ENCODE results near the gene AP1M2.
"Not testable (repeated sequence)": the region's sequence is repeated elsewhere in the genome, so short reads cannot be mapped to it uniquely, and the experiment has no call there.

The AP1M2 gene

DNA sequence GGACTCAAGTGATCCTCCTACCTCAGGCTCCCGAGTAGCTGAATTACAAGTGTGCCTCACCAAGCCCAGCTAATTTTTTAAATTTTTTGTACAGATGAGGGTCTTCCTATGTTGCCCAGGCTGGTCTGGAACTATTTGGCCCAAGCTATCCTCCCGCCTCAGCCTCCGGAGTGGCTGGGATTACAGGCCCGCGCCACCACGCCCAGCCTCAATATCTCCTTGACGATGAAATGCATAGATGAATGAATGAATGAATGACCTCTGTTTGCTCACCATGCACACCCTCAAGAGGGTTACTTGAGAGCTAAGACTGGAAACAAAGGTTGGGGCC, 14.9 kb upstream of the AP1M2 start:
- peak; percentile 65 for DNase-seq (ENCODE audit: low spot score)

DNA sequence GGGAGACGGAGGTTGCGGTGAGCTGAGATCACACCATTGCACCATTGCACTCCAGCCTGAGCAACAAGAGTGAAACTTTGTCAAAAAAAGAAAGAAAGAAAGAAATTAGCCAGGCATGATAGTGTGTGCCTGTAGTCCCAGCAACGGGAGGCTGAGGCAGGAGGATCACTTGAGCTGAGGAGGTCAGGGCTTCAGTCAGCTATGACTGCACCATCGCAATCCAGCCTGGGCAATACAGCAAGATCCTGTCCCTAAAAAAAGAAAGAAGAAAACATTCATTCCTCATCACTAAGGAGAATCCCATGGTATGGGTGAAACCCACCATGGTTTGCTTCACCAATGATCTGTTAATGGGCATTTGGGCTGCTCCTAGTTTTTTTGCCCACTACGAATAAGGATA, 13.0 kb upstream of the AP1M2 start:
- no peak for DNase-seq (ENCODE audit: low spot score)

DNA sequence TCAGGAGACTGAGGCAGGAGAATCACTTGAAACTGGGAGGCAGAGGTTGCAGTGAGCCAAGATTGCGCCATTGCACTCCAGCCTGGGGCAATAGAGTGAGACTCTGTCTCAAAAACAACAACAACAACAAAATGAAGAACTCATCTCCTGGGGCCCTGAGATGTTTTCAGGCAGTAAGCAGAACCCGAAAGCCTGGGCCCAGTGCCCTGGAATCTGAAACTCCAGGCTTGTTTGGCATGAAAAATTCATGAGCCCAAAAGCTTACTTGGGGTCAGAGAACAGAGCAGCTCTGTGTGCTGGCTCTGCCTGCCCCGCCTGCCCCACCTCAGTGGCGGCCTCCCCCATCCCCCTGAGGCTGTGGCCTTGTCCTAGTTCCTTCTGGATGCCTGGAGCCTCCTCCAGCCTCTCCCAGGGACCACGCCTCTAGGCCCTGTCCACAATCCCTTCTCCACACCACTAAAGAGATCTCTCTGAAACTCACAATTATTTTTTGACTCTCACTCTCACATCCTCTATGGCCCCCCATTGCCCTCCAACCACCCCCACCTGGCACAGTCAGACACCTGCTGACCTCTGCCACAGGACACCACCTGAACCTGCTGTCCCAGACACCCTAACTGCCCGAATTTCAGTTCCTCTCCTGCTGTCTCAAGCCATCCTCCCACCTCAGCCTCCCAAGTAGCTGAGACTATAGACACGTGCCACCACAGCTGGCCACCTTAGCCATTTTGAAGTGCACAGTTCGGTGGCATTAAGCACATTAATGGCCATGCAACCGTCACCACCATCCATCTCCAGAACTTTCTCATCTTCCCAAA, 6.9 kb upstream of the AP1M2 start:
- no peak for DNase-seq (ENCODE audit: low spot score)

DNA sequence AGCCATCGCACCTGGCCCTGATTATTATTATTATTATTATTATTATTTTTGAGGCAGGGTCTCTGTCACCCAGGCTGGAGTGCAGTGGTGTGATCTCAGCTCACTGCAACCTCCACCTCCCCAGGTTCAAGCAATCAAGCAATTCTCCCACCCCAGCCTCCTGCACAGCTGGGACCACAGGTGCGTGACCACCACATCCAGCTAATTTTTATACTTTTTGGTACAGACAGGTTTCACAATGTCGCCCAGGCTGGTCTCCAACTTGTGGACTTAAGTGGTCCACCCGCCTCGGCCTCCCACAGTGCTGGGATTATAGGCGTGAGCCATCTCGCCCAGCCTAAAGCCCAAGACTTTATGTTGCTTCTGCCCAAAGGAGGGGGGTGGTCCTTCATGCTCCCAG, 6.0 kb upstream of the AP1M2 start:
- no peak for DNase-seq (ENCODE audit: low spot score)

DNA sequence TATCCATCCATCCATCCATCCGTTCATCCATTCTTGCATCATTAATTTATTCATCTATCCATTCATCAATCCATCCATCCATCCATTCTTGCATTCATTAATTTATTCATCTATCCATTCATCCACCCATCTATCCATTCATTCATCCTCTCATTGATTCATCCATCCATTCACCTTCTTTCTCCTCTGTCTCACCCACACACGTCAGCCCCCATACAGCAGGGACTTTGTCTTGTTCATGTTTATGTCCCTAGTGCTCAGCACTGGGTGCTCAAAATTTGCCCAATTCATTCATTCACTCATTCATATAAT, 683 bp upstream of the AP1M2 start:
- DNase-seq (ENCODE audit: low spot score): no peak

DNA sequence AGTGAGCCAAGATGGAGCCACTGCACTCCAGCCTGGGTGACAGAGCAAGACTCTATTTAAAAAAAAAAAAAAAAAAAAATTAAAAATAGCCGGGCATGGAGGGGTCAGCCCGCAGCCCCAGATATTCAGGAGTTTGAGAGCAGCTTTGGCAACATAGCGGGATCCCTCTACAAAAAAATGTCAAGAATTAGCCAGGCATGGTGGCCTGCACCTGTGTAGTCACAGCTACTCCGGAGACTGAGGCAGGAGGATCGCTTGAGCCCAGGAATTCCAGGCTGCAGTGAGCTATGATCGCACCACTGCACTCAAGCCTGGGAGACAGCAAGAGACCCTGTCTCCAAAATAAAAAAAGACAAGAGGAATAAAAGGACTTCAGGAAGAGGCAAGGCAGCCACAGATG, 716 bp downstream of the AP1M2 start:
- DNase-seq (ENCODE audit: low spot score): no peak

DNA sequence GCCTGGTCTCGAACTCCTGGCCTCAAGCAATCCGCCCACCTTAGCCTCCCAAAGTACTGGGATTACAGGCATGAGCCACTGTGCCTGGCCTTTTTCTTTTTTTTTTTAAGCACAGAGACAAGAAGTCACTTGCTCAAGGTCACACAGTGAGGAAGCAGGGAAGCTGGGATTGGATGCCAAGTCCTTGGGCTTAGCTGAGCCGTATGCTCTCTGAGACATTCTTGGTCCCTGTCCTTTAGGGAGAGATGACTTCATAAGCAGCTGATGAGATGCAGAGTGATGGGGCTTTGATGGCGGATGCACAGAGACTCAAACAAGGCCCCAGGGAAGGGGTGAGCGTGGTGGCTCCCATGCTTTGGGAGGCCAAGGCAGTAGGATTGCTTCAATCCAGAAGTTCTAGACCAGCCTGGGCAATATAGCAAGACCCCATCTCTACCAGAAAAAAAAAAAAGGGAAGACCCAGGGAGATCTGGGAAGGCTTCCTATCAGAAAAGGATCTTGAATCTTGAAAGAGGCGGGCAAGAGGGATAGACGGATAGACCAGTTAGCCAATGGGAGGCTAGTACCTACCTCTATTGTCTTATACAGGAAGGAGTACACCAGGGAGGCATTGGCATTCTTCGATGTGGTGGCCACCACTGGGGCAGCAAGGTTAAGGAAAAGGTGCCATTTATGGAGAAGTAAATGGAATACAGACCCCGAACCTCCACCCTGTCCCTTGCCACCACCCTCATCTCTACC, 3.9 kb downstream of the AP1M2 start:
- DNase-seq (ENCODE audit: low spot score): no peak

DNA sequence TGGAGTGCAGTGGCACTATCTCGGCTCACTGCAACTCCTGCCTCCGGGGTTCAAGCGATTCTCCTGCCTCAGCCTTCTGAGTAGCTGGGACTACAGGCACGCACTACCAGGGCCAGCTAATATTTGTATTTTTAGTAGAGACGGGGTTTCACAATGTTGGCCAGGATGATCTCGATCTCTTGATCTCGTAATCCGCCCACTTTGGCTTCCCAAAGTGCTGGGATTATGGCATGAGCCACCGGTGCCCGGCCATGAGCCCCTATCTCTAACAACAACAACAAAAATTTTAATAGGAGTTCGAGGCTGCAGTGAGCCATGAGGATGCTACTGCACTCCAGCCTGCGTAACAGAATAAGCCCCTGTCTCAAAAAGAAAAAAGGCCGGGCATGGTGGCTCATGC, 5.0 kb downstream of the AP1M2 start:
- no peak for DNase-seq (ENCODE audit: low spot score)

DNA sequence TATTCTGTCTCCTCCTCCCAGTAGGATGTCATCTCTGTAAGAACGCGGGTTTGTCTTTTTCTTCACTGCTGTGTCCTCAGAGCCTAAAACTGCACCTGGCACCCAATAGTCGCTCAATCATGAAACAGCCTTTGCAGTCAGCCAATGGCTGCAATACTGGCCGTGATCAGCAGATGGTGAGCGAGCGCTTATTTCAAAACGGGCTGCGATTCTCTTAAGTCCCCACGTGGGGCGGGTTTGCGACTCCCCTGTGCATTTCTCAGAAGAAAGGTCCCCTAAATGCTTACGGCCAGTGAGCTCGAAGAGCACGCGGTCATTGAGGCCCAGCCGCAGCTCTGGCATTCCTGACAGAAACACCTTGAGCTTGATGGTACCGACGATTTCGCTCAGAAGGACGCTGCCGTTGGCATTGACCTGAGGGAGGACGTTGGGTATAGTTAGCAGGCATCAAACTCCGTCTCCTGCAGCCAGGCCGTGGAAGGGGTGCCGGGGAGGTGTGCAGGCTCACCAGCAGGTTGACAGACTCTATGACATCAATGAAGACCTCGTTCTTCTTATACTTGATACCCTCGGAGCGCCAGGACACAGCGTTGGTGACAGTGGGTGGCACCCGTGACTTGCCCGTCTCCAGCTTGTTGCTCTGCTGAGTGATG, 6.0 kb downstream of the AP1M2 start:
- peak; percentile 84 for DNase-seq (ENCODE audit: low spot score)

DNA sequence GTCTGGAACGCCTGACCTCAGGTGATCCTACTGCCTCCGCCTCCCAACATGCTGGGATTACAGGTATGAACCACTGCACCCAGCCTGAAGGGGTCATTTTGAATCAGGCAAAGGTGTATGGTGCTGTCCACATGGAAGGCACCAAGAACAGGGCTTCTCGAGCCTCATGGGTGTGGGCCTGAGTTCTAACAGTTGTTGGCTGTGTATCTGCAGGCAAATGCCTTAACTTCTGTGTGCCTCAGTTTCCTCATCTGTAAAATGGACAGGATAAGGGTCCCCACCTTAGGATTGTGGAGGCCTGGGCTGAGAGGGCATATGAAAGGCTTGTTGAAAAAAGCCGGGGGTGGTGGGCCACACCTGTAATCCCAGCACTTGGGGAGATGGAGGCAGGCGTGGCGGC, 9.2 kb downstream of the AP1M2 start:
- no peak for DNase-seq (ENCODE audit: low spot score)

DNA sequence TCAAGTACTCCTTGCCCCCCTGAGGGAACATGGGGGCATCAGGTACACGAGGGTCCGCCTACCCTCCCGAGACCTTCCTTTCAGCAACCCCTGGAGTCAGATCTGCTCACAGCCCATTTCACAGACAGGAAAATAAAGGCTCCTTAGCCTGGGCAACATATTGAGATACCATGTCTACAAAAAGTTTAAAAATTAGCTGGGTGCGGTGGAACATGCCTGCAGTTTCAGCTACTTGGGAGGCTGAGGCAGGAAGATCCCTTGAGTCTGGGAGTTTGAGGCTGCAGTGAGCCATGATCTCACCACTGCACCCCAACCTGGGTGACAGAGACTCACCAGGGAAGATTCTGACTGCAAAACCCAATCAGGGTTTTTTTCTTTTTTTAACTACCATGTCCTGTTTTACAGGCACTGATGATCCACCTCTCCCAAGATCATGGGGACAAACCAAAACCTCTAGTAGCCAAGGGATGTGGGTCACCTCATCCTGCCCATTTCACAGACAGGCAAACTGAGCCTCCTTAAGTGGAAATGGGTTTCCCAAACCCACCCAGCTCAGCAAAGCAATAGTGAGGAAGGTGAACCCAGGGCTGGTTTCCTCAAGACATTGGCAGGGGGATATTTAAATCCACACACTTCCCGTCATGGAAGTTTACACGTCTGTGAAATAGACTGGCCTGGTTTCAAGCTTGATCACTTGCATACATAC, 11.9 kb downstream of the AP1M2 start:
- no peak for DNase-seq (ENCODE audit: low spot score)

DNA sequence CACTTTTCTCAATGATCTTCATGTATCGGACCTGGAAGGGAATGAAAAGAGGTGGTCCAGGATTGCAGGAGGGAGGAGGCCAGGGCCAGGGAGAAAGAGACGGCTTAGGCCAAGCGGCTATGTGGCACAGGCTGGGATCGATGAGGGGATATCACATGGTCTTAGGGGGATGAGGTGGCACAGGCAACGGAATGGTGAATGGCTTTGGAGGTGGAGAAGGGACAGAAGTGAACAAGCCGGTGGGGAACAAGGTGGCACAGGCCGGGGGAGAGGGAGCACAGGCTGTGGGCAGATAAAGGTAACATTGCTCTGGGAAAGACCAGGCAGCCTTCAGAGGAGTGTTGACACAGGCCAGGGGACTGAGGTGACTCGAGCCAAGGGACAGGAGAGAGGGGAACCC, 12.7 kb downstream of the AP1M2 start:
- DNase-seq (ENCODE audit: low spot score): no peak

DNA sequence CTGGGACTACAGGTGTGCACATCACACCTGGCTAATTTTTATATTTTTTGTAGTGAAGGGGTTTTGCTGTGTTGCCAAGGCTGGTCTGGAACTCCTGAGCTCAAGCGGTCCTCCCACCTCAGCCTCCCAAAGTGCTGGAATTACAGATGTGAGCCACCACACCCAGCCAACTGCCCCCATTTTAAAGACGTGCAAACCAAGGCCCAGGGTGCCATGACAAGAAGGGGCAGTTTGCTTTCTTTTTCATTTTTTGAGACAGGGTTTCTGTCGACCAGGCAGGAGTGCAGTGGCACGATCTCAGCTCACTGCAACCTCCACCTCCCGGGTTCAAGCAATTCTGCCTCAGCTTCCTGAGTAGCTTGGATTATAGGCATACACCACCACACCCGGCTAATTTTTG, 13.3 kb downstream of the AP1M2 start:
- not testable (repeated sequence) for DNase-seq (ENCODE audit: low spot score)

DNA sequence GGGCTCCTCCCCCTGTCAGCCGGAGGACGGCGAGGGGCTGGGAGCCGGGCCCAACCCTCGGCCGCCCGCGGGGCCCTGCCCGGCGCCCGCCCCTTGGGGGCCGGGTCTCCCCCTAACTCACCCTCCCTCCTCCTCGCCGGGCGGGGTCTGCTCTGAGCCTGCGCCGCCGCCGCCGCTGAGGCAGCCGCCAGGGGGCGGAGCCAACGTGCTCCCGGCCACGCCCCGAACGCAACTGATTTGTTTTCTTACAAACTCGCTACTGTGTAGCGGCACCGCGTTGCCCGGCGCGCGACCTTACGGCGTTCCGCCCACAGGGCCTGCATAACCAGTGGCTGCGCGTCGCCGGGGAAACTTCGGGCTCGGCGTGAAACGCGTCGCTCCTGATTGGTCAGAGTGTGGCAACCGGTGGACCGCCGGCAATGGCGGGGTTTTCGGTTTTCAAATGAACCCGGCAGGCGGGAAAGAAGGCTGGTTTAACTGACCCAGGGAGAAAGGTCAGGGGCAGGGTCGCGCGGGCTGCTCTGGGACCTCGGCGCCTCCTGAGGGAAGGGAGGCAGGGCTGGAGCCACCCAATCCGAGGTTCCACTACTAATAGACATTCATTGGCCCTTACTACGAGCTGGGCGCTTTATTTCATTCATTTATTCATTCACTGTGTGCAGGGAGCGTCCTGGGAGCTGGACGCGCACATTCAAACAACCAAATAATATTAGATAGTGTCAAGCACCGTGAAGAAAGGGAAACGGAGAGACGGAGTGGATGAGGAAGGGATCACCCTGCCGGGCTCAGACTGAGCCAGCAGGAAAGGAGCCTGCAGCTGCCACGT, 18.1 kb downstream of the AP1M2 start, which contains the start of gene CDKN2D:
CDKN2D (minus strand) TSS at position 154 of the 826 bp plus-strand sequence. CDS start 326 bp downstream, outside the sequence.
- peak; percentile 98 for DNase-seq (ENCODE audit: low spot score)

DNA sequence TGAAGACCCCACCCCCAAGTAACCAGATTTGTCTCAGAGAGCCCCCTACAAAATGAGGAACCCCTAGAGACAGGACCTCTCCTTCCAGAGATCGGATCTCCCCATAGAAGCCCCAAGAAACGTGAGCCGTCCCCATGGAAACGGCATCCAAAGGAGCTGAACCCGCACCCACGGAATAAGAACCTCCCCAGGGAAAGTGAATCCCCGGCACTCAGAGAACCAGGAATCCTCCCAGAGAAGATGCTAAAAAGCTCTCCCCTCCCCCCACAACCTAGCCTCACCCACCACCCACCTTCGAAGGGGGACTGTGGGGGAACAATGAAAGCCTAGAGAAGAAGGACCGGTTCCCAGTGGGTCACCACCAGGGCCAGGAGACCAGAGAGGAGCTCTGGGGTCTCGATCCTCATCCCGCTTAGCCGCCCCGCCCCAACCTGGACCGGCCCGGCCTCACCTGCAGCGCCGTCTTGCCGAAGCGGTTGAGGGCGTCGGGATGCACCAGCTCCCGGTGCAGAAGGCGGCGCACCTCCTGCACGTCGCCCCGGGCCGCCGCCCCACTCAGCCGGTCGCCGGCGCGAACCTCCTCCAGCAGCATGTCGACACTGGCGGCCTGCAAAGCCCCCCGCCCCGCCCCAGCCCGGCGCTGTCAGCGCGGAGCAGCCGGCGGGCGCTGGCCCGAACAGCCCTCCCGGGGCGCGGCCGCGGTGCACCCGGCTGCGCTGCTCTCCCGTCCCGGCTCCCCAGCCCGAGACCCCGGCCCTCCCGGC, 18.9 kb downstream of the AP1M2 start:
- DNase-seq (ENCODE audit: low spot score): no peak

DNA sequence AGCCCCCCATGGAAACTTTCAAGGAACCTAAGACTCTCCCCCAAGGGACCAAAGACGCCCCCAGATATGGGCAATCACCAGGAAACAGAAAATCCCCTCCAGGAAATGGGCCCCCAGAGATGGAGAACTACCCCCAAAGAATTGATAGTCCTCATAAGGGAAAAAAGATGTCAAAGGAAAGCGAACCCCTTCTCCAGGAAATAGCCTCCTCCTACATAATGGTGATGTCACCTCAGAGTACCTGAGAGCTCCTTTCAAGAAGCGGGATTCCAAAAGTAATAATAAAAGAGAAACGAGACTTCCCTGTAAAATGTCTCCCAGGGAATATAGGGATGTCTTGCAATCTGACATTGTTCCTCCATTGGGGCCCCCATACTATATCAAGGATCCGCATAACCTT, 19.5 kb downstream of the AP1M2 start:
- no peak for DNase-seq (ENCODE audit: low spot score)

DNA sequence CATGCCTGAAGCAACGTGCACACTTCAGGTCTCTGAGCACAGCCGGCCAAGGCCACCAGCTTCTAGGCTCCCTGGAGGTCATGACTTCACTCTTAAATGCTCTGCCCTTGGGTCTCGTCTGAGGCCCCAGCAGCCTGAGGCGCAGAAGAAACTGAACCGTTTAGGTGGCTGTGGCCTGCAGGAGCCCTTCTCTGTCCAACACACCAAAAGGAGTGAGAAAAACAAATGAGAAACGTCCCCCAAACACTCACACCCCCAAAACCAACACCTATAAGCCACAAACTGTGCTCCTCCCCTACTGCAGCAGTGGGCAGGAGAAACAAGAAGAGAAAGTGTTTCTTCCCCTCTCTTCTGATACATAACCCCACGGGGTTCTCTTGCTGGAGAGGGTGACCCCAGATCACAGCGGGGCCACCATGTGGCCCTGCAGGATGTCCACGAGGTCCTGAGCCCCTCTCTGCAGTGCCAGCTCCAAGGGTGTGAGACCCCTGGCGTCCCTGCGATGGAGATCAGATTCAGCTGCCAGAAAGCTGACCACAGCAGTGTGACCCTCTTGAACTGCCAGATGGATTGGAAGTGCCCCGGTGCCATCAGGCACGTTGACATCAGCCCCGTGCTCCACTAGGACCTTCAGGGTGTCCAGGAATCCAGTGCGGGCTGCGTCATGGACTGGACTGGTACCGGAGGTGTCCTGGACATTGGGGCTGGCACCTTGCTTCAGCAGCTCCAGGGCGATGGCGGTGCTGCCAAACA, 20.3 kb downstream of the AP1M2 start:
- no peak for DNase-seq (ENCODE audit: low spot score)

DNA sequence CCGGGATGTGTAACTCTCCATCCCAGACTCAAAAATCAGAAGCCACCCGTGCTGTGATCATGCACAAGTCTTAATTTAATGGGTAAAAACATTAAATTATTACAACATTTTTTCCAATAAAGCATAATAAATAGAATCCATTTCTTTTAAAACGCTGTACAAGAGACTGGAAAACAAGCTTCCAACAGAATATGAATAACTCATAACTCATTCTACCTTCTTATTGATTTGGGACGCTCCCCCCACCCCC, 20.8 kb downstream of the AP1M2 start:
- no peak for DNase-seq (ENCODE audit: low spot score)

DNA sequence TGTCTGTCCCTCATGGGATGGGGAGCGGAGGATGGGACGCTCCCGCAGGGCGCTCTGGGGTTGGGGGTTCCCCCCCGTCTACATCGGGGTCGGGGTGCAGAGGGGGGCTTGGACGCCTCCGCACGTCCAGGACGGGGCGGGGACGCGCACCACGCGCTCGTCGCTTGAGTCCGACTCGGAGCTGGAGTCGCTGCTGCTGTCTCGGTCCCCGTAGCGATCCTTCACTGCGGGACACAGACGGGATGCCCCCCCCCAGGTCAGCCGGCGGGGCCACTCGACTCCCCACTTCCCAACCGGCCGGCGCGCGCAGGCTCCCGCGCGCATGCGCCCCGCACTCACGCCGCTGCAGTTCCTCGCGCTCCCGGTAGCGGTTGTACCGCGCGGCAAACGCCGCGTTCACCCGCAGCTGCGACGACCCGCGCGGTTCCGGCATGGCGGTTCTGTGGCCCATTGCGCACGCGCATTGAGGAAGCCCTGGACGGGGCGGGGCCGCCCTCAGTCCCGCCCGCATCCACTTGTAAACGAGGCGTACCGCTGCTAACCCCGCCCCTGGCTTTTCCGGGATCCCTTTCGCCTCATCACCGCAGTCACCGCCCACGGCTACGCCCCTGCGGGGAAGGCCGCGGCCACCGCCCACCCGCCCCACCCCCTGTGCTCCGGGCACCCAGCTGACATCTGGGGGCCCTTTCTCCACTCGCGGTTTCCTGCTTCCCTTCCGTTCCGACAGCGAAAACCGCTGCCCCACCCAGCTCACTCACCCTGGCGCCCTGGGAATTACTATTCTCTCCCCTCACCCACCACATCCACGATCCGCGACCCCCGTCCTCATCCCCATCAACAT, 21.3 kb downstream of the AP1M2 start, which contains the start of gene KRI1:
KRI1 (minus strand) TSS at position 444 of the 841 bp plus-strand sequence; CDS start at position 433, 11 bp downstream.
- peak; percentile 98 for DNase-seq (ENCODE audit: low spot score)
